Astrocyte of the cerebellum (primary cell): ENCODE results near the gene CCR4.
"Not testable (repeated sequence)": the region's sequence is repeated elsewhere in the genome, so short reads cannot be mapped to it uniquely, and the experiment has no call there.

Source experiments
- DNase-seq: peaks from one replicate; pipeline ENCODE4 v3.0.0-alpha.2; 2011; ENCODE audit warnings: low read depth
- H3K4me3 ChIP-seq: 2 replicates; pipeline ENCODE4 v1.5.1; 2011; ENCODE audit warnings: mild to moderate bottlenecking, low read depth, low read length, moderate library complexity
- CTCF ChIP-seq: IDR thresholded peaks from 2 replicates; pipeline ENCODE4 v1.5.1; 2012; ENCODE audit warnings: low read length, low read depth, moderate library complexity, mild to moderate bottlenecking; ENCODE audit errors: missing control alignments
- in situ Hi-C: cut with HindIII; loops from 2 replicates; pipeline ENCODE4 v1.10.0; 2017; ENCODE audit warnings: low sequenced_read_pairs

CCR4 gene

DNA sequence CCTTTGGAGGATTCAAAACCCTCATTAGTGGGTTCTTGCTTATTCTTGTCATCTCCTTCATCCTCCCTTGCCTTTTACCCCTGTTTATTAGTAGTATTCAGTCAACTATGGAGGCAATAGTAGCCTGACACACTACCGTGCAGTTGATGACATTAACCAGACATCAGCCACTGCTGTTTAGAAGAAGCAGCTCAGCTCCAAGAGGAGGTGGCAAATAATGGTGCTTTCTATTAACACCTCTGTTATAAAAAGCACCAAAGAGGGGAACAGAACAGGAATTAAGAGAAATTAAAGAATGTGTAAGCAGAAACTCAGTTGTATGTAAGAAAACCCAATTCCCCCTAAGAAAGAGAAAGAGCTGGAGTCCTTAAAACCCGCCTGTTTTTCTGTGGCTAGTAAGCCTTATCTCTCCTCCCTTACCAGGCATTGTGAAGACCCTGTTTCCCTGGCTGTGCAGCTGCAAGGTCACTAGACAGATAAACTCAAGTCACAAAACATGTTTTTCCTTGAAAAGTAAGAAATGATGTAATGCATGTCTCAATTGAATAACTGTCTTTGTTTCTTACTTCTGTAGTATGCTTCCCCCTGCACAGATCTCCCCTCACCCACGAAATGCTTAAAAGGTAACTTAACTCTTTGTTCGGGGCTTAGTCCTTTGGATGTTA is 21.2 kb downstream of the CCR4 start:
- in situ Hi-C loops, result no loop called here
- TF ChIP-seq CTCF, result no peak
- H3K4me3 ChIP-seq, result no peak overlapping the region
- DNase-seq, result no peak

- in situ Hi-C loops, result no loop called here
- no peak for TF ChIP-seq CTCF
- no peak overlapping the region for H3K4me3 ChIP-seq
- no peak for DNase-seq
These were observed 22.5 kb downstream of the CCR4 start for GRCh38 chr3:32973982-32974381.

GRCh38 chr3:32975891-32976595 is 24.6 kb downstream of the CCR4 start:
- TF ChIP-seq CTCF, result no peak
- DNase-seq, result no peak
- in situ Hi-C loops, result no loop called here
- H3K4me3 ChIP-seq, result no peak overlapping the region

- in situ Hi-C loops, result no loop called here
- no peak for DNase-seq
- H3K4me3 ChIP-seq, result no peak overlapping the region
- no peak for TF ChIP-seq CTCF
These were observed 26.4 kb downstream of the CCR4 start for GRCh38 chr3:32977861-32978260.

GRCh38 chr3:32978331-32978730 is 26.9 kb downstream of the CCR4 start:
- no peak for TF ChIP-seq CTCF
- no peak for DNase-seq
- no peak overlapping the region for H3K4me3 ChIP-seq
- in situ Hi-C loops, result no loop called here

- DNase-seq, result no peak
- H3K4me3 ChIP-seq, result no peak overlapping the region
- TF ChIP-seq CTCF, result no peak
- in situ Hi-C loops, result no loop called here
These were observed 31.7 kb downstream of the CCR4 start for GRCh38 chr3:32983124-32983523.

DNA sequence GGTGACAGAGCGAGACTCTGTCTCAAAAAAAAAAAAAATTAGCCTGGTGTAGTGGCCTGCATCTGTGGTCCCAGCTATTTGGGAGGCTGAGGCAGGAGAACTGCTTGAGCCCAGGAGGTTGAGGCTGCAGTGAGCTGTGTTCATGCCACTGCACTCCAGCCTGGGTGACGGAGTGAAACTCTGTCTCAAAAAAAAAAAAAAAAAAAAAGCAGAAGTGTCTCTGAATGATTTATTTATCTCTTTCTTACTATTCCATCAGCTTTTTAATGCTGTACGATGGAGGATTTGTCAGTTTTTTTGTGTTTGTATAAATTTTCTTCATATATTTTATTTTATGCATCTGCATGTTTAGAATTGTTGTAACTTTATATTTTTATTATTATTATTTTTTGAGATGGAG is 33.5 kb downstream of the CCR4 start:
- DNase-seq, H3K4me3 ChIP-seq, in situ Hi-C loops: not testable (repeated sequence)
